HepG2 (cell line): ENCODE data around the gene MYO7A. TPM values are rescaled to one million over a fixed set of nuclear protein-coding genes. Genes with fewer than 3 reads are reported as not detected.

Experiments used
- ATAC-seq: fragments of 200-7000 bp; cut with Tn5 transposase; 3 replicates; pipeline ENCODE4 v1.9.1; 2020; ENCODE audit warnings: mild to moderate bottlenecking, moderate library complexity
- BruUV-seq: library from RNA; stranded (reverse); fragments of 400-500 nt; replicated peaks from 2 replicates; lab custom pipeline; 2021; lab: Mats Ljungman, UMichigan
- CTCF ChIA-PET: fragments of 300-600 bp; formaldehyde crosslinking; extraction: SDS; loops from one replicate; lab custom pipeline; 2021; ENCODE audit warnings: low total read pairs, inconsistent platforms, low intra/inter-chr PET ratio; lab: Yijun Ruan, JAX
- POLR2A ChIA-PET: fragments of 350-600 bp; sonication (Branson Sonifier 250); formaldehyde crosslinking; loops from one replicate; lab custom pipeline; 2020; ENCODE audit warnings: antibody characterized with exemption, inconsistent platforms; lab: Yijun Ruan, JAX
- DNase-seq: peaks from one replicate; pipeline ENCODE4 v3.0.0-alpha.2; 2015; ENCODE audit warnings: low spot score
- FAIRE-seq: peaks from 3 replicates; lab custom pipeline; 2011; peaks lifted over from hg19 to GRCh38; lab: Jason Lieb, UNC
- H2AFZ ChIP-seq: one replicate; pipeline ENCODE4 v1.6.1; 2011; ENCODE audit warnings: low read length, inconsistent platforms
- H3K27ac ChIP-seq: fragments of 300-600 bp; 3 replicates; pipeline ENCODE4 v1.8.0; 2011; ENCODE audit warnings: mixed run types, mild to moderate bottlenecking, mixed read lengths, low read length, inconsistent platforms; ENCODE audit not compliant: insufficient read depth; ENCODE audit errors: extremely low read length
- H3K27me3 ChIP-seq, 2 experiments: fragments of 200-600 bp in 1 of 2; 2 replicates in 1 of 2; 3 replicates in 1 of 2; pipeline versions ENCODE4 v1.6.0 to v1.8.0; 2011; ENCODE audit warnings: low read length in 2 of 2, mild to moderate bottlenecking in 2 of 2, moderate library complexity in 2 of 2, inconsistent platforms in 1 of 2; ENCODE audit not compliant: insufficient read depth in 2 of 2, control insufficient read depth in 1 of 2
- H3K36me3 ChIP-seq, 2 experiments: fragments of 200-600 bp in 1 of 2; replicated peaks in 1 of 2; 2 replicates in 1 of 2; 3 replicates in 1 of 2; pipeline versions ENCODE4 v1.5.1 to v1.8.0; 2011; ENCODE audit warnings: low read length in 2 of 2, inconsistent platforms in 1 of 2; ENCODE audit not compliant: insufficient read depth in 2 of 2, control insufficient read depth in 1 of 2
- H3K4me1 ChIP-seq: 2 replicates; pipeline ENCODE4 v1.5.1; 2012; ENCODE audit warnings: low read length, inconsistent platforms; ENCODE audit not compliant: insufficient read depth
- H3K4me2 ChIP-seq: 2 replicates; pipeline ENCODE4 v1.6.0; 2011; ENCODE audit warnings: low read depth, low read length, inconsistent platforms
- H3K4me3 ChIP-seq, 3 experiments: fragments of 200-600 bp in 1 of 3; sonication (generic), shearing (Covaris generic) in 1 of 3; replicated peaks in 1 of 3; 2 replicates each; pipeline ENCODE4 v1.5.1; 2011 to 2016; ENCODE audit warnings: low read length in 3 of 3, inconsistent platforms in 2 of 3, low read depth in 2 of 3, mild to moderate bottlenecking in 2 of 3, control low read depth in 1 of 3, mixed read lengths in 1 of 3; ENCODE audit not compliant: insufficient read depth in 1 of 3
- H3K79me2 ChIP-seq: one replicate; pipeline ENCODE4 v1.6.1; 2011; ENCODE audit warnings: low read length, inconsistent platforms; ENCODE audit not compliant: insufficient read depth
- H3K9ac ChIP-seq: 2 replicates; pipeline ENCODE4 v1.6.0; 2011; ENCODE audit warnings: mild to moderate bottlenecking, low read depth, low read length, inconsistent platforms; ENCODE audit not compliant: insufficient read depth
- H3K9me3 ChIP-seq: 2 replicates; pipeline ENCODE4 v1.5.1; 2012; ENCODE audit warnings: mild to moderate bottlenecking, low read length
- H4K20me1 ChIP-seq: 2 replicates; pipeline ENCODE4 v1.6.0; 2011; ENCODE audit warnings: inconsistent platforms, mild to moderate bottlenecking, low read length, moderate library complexity; ENCODE audit not compliant: insufficient read depth
- NFAT5 ChIP-seq: sonication (generic); formaldehyde crosslinking; IDR thresholded peaks from 2 replicates; pipeline ENCODE4 v1.4.0; 2020; ENCODE audit warnings: missing genetic modification reagents
- RARA ChIP-seq: IDR thresholded peaks from 2 replicates; pipeline ENCODE4 v1.6.1; 2016; ENCODE audit warnings: missing genetic modification reagents, missing compliant biosample characterization
- SSRP1 ChIP-seq: IDR thresholded peaks from 2 replicates; pipeline ENCODE4 v1.6.1; 2016; ENCODE audit warnings: control low read depth
- TBX3 ChIP-seq: fragments of 450-650 bp; IDR thresholded peaks from 2 replicates; pipeline ENCODE4 v1.6.1; 2017; ENCODE audit warnings: antibody characterized with exemption, mild to moderate bottlenecking, inconsistent platforms, borderline replicate concordance
- WGBS: methylation state at CpG from one replicate; pipeline ENCODE4 v1.1.6; 2017; ENCODE audit warnings: low lambda C conversion rate; 5-methylcytosine and 5-hydroxymethylcytosine counted together
- in situ Hi-C: cut with HindIII; loops from 2 replicates; pipeline ENCODE4 v1.10.0; 2017; ENCODE audit warnings: low pct_unique_long_range_greater_than_20kb; ENCODE audit not compliant: extremely low pct_ligation_motif_present
- intact Hi-C: fragments of 100-400 bp; cut with micrococcal nuclease; formaldehyde crosslinking; loops from one replicate; pipeline ENCODE4 v1.10.0; 2022; ENCODE audit not compliant: unreplicated experiment
- polyA plus RNA-seq, 8 experiments: library from polyadenylated mRNA; depleted of rRNA in 3 of 8; stranded (reverse) in 7 of 8; unstranded in 1 of 8; fragments of >200 nt; fragmentation: Illumina TruSeq in 4 of 8; extraction: Trizol in 4 of 8; gene quantifications; 2 replicates each; pipeline versions ENCODE4 v1.2.1 to v1.2.3, GENCODE V29; 2011 to 2016; ENCODE audit warnings: low read depth in 4 of 8, missing spikeins in 1 of 8, mixed read lengths in 1 of 8; ENCODE audit not compliant: insufficient read depth in 1 of 8
- total RNA-seq, 5 experiments: library from RNA; depleted of rRNA; stranded (reverse); fragments of >200 nt; fragmentation: Illumina TruSeq; extraction: Trizol; gene quantifications; 2 replicates each; pipeline ENCODE4 v1.2.3, GENCODE V29; 2016; ENCODE audit warnings: low read depth in 1 of 5

MYO7A gene
- total and polyA plus RNA-seq, 2 of the 13 experiments (the other 11 are each of a cell fraction or from before 2014, with no cell fraction given): 7.5 to 10.0 TPM

DNA sequence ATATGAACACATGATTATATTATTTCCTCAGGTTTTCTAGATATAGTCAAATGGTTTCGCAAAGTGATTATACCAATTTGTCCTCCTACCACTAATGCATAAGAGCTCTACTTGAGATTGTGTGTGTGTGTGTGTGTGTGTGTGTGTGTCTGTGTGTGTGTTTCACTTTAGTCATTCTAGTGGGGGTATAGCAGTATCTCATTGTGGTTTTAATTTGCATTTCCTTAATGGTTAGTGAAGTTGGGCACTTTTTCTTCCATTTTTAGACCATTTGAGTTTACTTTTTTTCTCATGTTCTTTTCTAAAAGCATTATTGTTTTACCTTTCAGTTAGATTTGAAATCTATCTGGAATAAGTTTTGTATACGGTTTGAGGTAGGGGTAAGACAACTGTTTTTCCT, 48.4 kb upstream of the MYO7A start:
- H3K9ac ChIP-seq: no peak overlapping the region
- no peak overlapping the region for H3K4me3 ChIP-seq
- TF ChIP-seq RARA (CRISPR knock-in tag) (no peak), NFAT5 (CRISPR knock-in tag) (no peak), SSRP1 (no peak), TBX3 (no peak)
- TF ChIP-seq, all 625 proteins: peak for 0
- H3K27me3 ChIP-seq: peaks cover 5 to 8% of the 10 kb centered on the region in 2 experiments; a peak in 3 of 5 replicates
- no peak for ATAC-seq
- no peaks in the 10 kb centered on the region for H3K36me3 ChIP-seq
- ChIA-PET CTCF (no interaction called here), POLR2A (no interaction called here)
- DNase-seq: no peak
- in situ Hi-C loops (no loop called here), intact Hi-C loops (no loop called here)
- H3K27ac ChIP-seq: no peak overlapping the region
- no peaks in the 10 kb centered on the region for H3K79me2 ChIP-seq
- FAIRE-seq: no peak
- H3K9me3 ChIP-seq: no peaks in the 10 kb centered on the region
- BruUV-seq: no TSS peak
- WGBS: 46% methylated on average over 2 of the region's 2 CpGs
- no peak overlapping the region for H3K4me2 ChIP-seq
- H2AFZ ChIP-seq: no peak overlapping the region
- no peaks in the 10 kb centered on the region for H4K20me1 ChIP-seq
- peaks cover 39% of the 10 kb centered on the region for H3K4me1 ChIP-seq
